HG03025 (cell line): ENCODE results near the gene CHRND.

Experiments
- ATAC-seq: cut with Tn5 transposase; IDR thresholded peaks from one replicate; pipeline ENCODE4 v1.9.1; 2021; ENCODE audit warnings: mild to moderate bottlenecking, moderate library complexity; ENCODE audit not compliant: unreplicated experiment, low FRiP score

The CHRND gene

DNA sequence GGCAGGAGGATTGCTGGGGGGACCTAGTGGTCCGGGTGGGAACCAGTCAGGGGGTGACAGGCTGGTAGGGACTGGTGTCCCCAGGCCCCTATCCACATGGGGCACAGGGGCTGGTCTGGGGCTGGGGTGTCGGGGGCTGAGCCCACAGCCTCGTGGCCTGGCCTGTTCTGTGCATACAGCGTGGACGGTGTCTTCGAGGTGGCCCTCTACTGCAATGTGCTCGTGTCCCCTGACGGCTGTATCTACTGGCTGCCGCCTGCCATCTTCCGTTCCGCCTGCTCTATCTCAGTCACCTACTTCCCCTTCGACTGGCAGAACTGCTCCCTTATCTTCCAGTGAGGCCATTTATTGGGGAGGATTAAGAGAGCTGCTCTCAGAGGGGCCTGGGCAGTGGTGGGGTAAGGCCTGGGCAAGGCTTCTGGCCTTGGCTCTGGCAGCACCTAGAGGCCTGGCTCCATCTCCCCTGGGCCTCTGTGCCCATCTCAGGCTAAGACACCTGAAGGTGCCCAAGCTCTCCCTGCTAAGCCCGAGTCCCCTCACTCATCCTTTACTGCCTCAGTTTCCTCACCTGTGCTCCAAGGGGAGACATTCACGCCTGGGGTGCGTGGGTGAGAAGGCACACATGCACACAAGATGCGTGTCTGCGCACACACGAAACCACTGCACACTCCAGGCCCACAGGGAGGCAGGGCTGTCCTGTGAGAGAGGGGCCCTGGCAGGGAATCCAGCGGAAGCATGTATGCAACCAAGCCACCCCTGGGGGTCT is 15.4 kb downstream of the CHRND start:
- no peak for ATAC-seq

- ATAC-seq: no peak
These were observed 16.2 kb downstream of the CHRND start for GRCh38 chr2:232541961-232542714.

GRCh38 chr2:232542715-232543467 is 16.9 kb downstream of the CHRND start:
- ATAC-seq: no peak

- no peak for ATAC-seq
These were observed 17.5 kb downstream of the CHRND start for GRCh38 chr2:232543491-232543890.

GRCh38 chr2:232543928-232544631 is 18.1 kb downstream of the CHRND start:
- ATAC-seq: no peak

DNA sequence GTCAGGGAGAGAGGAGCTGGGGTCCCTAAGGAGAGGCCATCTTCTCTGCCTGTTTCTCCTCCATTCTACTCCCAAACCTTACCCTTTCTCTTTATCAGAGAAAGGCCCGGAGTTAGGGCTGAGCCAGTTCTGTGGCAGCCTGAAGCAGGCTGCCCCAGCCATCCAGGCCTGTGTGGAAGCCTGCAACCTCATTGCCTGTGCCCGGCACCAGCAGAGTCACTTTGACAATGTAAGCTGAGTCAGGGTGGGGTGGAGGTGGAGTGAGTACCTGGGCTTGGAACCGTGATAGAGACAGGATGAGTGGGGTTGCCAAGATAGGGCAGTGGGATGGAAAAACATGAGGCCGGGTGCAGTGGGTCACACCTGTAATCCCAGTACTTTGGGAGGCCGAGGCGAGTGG is 18.7 kb downstream of the CHRND start:
- ATAC-seq: no peak

- no peak for ATAC-seq
These were observed 19.8 kb downstream of the CHRND start for GRCh38 chr2:232545511-232546375.

- ATAC-seq: no peak
These were observed 22.0 kb downstream of the CHRND start for GRCh38 chr2:232547991-232548390.

DNA sequence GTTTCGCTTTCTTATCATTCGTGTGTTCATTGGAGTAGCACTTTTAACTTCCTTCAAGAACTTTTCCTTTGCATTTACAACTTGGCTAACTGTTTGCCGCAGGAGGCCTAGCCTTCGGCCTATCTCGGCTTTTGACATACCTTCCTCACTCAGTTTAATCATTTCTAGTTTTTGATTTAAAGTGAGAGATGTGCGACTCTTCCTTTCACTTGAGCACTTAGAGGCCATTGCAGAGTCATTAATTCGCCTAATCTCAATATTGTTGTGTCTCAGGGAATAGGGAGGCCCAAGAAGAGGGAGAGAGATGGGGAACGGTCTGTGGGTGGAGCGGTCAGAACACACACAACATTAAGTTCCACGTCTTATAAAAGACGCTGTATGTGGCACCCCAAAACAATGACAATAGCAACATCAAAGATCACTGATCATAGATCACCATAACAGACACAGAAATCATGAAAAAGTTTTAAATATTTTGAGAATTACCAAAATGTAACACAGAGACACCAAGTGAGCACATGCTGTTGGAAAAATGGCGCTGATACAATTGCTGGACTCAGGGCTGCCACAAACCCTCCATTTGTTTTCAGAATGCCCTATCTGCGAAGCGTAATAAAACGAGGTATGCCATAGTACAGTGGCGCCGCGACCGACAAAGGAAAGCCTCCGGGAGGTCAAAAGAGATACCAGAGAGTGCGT is 23.8 kb downstream of the CHRND start:
- peak; percentile 26 for ATAC-seq

DNA sequence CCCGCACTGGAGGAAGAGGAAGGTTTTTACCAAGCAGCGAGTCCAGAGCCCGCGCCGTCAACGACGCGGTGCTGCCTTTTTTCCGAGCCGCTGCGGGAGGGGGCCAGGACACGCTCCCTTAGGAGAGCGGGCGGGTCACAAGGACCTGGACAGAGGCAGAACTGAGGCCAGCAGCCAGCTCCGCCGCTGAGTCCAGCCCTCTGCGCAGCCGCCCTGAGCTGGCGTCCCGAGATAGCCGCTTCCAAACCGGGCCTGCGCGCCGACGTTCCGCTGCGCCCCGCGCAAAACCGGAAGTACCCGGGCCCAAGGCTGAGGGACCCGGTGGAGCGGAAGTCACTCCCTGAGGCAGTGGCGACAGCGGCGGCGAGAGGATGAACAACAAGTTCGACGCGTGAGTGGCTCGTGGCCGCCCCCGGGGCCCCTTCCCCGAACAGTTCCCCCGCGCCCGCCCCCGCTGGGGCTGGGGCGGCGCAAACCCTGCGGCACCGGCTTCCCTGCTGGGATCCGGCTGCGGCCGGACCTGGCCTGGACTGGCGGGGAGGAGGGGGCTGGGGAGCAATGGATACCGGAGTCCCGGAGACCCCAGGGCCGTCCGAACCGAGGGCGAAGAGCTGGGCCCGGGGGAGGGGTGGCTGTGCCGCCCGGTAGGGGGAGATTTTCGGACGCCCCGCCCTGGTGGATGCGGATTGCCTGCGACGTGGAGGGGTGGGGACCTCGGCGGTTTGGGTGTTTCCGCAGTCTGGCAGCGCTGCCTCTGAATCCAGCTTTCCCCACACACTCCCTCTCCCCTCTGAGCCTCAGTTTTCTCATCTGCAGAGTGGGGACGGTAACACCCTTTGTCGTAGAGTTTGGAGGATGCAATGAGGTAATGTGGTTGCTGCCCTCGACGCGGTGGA is 24.6 kb downstream of the CHRND start, which contains the start of the genes EIF4E2 and TIGD1:
TSS of gene EIF4E2 (plus strand) at position 336 of the 896 bp plus-strand sequence. CDS start at position 372, 36 bp downstream.
TSS of gene TIGD1 (minus strand) at position 204 of the 896 bp plus-strand sequence. CDS start 675 bp downstream, outside the sequence.
- peak; percentile 85 for ATAC-seq

GRCh38 chr2:232551250-232551638 is 25.3 kb downstream of the CHRND start:
- ATAC-seq: no peak

GRCh38 chr2:232551776-232552175 is 25.8 kb downstream of the CHRND start:
- ATAC-seq: no peak

DNA sequence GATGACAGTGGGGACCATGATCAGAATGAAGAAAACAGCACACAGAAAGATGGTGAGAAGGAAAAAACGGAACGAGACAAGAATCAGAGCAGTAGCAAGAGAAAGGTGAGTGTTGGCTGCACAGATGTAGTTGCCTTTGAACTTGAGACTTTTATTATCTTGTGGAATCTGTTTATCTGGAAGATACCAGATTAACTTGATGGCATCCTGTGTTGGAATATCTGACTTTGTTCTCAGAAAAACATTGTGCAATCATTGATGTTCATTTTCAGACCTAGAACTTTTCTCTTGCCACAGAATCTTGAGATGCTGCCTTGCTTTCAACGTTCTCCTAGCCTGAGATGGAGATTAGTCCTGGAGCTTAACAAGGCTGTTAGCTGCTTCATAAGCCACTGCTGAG is 30.5 kb downstream of the CHRND start:
- ATAC-seq: no peak

DNA sequence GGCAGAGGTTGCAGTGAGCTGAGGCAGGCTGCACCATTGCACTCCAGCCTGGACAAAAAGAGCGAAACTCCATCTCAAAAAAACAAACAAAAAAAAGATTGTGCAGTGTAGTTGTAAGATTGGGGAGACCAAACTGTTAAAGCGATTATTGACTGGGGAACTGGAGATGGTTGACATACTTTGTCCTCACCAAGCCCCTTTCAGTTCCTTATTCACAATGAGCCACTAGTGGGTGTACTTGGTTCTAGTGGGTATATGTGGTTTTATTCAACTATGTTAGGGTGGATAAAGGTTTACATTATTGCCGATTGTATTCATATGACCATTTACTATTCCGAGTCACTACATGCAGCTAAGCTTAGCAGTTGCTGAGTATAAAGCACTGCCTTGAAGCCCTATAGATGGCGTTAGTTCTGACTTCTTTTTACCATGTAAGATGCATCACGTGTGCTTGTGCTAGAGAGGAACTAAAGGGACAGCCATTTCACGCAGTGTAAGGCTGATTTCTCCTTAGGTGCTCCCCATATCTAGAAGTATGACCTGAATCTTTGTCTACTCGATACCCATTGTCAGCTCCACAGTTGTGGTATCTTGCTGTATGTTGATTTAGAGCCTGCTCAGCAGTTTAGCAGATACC is 36.7 kb downstream of the CHRND start:
- ATAC-seq: no peak

DNA sequence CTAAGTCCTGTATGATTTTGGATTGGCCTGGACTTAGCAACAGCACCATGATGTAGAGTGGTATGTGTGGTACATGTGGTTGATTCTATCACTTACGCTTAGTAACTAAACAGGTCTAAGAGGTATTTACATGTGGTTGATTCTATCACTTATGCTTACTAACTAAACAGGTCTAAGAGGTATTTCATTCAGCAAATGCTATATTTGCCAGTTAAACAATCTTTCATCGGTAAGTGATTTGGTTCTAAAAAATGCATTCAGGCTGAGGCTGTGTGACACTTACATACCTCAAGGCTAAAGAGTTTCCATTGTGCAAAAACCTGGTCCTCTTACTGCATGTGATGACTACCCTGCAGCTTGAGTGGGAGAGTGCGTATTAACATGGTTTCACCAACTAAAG is 37.6 kb downstream of the CHRND start:
- no peak for ATAC-seq

DNA sequence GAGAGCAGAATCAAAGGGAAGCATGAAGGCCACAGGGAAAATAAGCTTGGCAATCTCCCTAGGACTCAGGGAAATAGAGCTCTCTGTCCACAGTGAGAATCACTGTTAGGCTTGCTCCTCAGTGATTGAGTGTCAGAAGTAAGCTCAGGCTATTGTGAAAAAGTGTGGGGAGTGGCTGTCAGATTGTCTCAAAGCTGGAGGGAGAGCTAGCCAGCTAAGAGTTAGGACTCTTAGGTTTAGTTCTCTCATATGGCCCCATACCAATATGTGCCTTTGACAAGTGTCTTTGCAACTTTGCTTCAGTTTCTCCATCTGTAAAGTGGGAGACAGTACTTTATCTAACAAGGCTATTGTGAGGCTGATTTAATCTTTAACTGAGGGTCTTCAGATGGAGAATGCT is 41.8 kb downstream of the CHRND start:
- ATAC-seq: no peak

GRCh38 chr2:232568161-232568560 is 42.2 kb downstream of the CHRND start:
- ATAC-seq: no peak
